CD14-positive monocyte (primary cell): Measurements from ENCODE around the gene QPCT. TPM values are rescaled to one million over a fixed set of nuclear protein-coding genes. Genes with fewer than 3 reads are reported as not detected.
A peak's percentile ranks its signal among the peaks of the same experiment; 100 is the strongest.

Experiments used
- DNase-seq, 3 donors: peaks; one replicate each; pipeline ENCODE4 v3.0.0-alpha.2; 2011 to 2022
- H2AFZ ChIP-seq: 2 replicates; pipeline ENCODE4 v1.6.0; 2012; ENCODE audit warnings: mild to moderate bottlenecking, low read depth, low read length, inconsistent platforms; ENCODE audit not compliant: insufficient read depth, poor library complexity, severe bottlenecking
- H3K27ac ChIP-seq, 2 donors: 1 replicate in 1 of 2; 2 replicates in 1 of 2; pipeline ENCODE4 v1.5.1; 2012 to 2013; ENCODE audit warnings: low read length in 2 of 2, control low read depth in 1 of 2, inconsistent platforms in 1 of 2, low read depth in 1 of 2, mild to moderate bottlenecking in 1 of 2
- H3K27me3 ChIP-seq, 2 donors: one replicate each; pipeline versions ENCODE4 v1.6.0 to v1.6.1; 2011 to 2013; ENCODE audit warnings: low read length in 2 of 2; ENCODE audit not compliant: control insufficient read depth in 2 of 2, insufficient read depth in 2 of 2
- H3K36me3 ChIP-seq, 2 donors: replicated peaks in 1 of 2; 1 replicate in 1 of 2; 2 replicates in 1 of 2; pipeline versions ENCODE4 v1.5.1 to v1.6.1; 2012 to 2013; ENCODE audit warnings: low read length in 2 of 2, control low read depth in 1 of 2, inconsistent platforms in 1 of 2, mild to moderate bottlenecking in 1 of 2; ENCODE audit not compliant: insufficient read depth in 2 of 2, control insufficient read depth in 1 of 2
- H3K4me1 ChIP-seq, 2 donors: 1 replicate in 1 of 2; 2 replicates in 1 of 2; pipeline versions ENCODE4 v1.5.1 to v1.6.1; 2012 to 2013; ENCODE audit warnings: low read length in 2 of 2, control low read depth in 1 of 2, inconsistent platforms in 1 of 2, mild to moderate bottlenecking in 1 of 2, moderate library complexity in 1 of 2; ENCODE audit not compliant: insufficient read depth in 2 of 2, control insufficient read depth in 1 of 2
- H3K4me2 ChIP-seq: replicated peaks from 2 replicates; pipeline ENCODE3; 2012; ENCODE audit warnings: low read length, moderate library complexity, mild to moderate bottlenecking; ENCODE audit not compliant: poor library complexity, severe bottlenecking; ENCODE audit errors: extremely low read depth
- H3K4me3 ChIP-seq, 3 experiments: fragments of 200-600 bp in 1 of 3; sonication (generic) in 1 of 3; replicated peaks in 1 of 3; 1 replicate in 2 of 3; 2 replicates in 1 of 3; pipeline ENCODE4 v1.5.1; 2011 to 2013; ENCODE audit warnings: low read length in 3 of 3, mild to moderate bottlenecking in 3 of 3, control low read depth in 2 of 3, low read depth in 2 of 3, inconsistent platforms in 1 of 3, moderate library complexity in 1 of 3
- H3K79me2 ChIP-seq: 2 replicates; pipeline ENCODE4 v1.6.0; 2012; ENCODE audit warnings: mild to moderate bottlenecking, control low read depth, inconsistent platforms, low read length, moderate library complexity; ENCODE audit not compliant: insufficient read depth
- H3K9ac ChIP-seq: 2 replicates; pipeline ENCODE4 v1.6.0; 2017; ENCODE audit warnings: low read length, mild to moderate bottlenecking; ENCODE audit not compliant: insufficient read depth, poor library complexity, severe bottlenecking
- H3K9me3 ChIP-seq, 2 donors: replicated peaks in 1 of 2; 1 replicate in 1 of 2; 2 replicates in 1 of 2; pipeline versions ENCODE4 v1.5.1 to v1.6.1; 2012 to 2013; ENCODE audit warnings: low read length in 2 of 2, control low read depth in 1 of 2; ENCODE audit not compliant: control insufficient read depth in 1 of 2, insufficient read depth in 1 of 2
- H4K20me1 ChIP-seq: 2 replicates; pipeline ENCODE4 v1.6.0; 2012; ENCODE audit warnings: mild to moderate bottlenecking, low read length, control low read depth, moderate library complexity; ENCODE audit not compliant: insufficient read depth
- H3K27ac Mint-ChIP-seq, 7 donors: one replicate each; pipeline ENCODE4 v1.8.0; 2020; ENCODE audit warnings: mild to moderate bottlenecking in 7 of 7, mixed read lengths in 7 of 7, moderate library complexity in 6 of 7, inconsistent platforms in 2 of 7
- H3K27me3 Mint-ChIP-seq, 3 donors: one replicate each; pipeline ENCODE4 v1.8.0; 2021 to 2022; ENCODE audit warnings: low read depth in 3 of 3, mild to moderate bottlenecking in 3 of 3, mixed read lengths in 3 of 3, moderate library complexity in 3 of 3, inconsistent platforms in 1 of 3
- H3K36me3 Mint-ChIP-seq, 2 donors: one replicate each; pipeline ENCODE4 v1.8.0; 2020; ENCODE audit warnings: mixed read lengths in 2 of 2, inconsistent platforms in 1 of 2, mild to moderate bottlenecking in 1 of 2
- H3K4me1 Mint-ChIP-seq: one replicate; pipeline ENCODE4 v1.8.0; 2020; ENCODE audit warnings: mild to moderate bottlenecking, mixed read lengths
- H3K4me3 Mint-ChIP-seq, 2 donors: one replicate each; pipeline ENCODE4 v1.8.0; 2020; ENCODE audit warnings: mild to moderate bottlenecking in 2 of 2, mixed read lengths in 2 of 2, moderate library complexity in 1 of 2
- H3K9me3 Mint-ChIP-seq, 7 donors: one replicate each; pipeline ENCODE4 v1.8.0; 2020 to 2022; ENCODE audit warnings: mixed read lengths in 7 of 7, mild to moderate bottlenecking in 6 of 7, moderate library complexity in 6 of 7, inconsistent platforms in 2 of 7
- WGBS: methylation state at CpG from one replicate; pipeline ENCODE4 v1.1.5; 2013; ENCODE audit warnings: missing lambda C conversion rate; ENCODE audit not compliant: insufficient coverage; 5-methylcytosine and 5-hydroxymethylcytosine counted together
- intact Hi-C, 2 donors: fragments of 100-400 bp; cut with micrococcal nuclease; formaldehyde crosslinking; loops; one replicate each; pipeline versions ENCODE4 v1.15.0 to v1.15.1; 2023
- polyA plus RNA-seq, 3 donors: library from polyadenylated mRNA; depleted of rRNA in 1 of 3; unstranded in 2 of 3; stranded (reverse) in 1 of 3; fragments of 300-500 nt in 2 of 3; fragments of >200 nt in 1 of 3; fragmentation: Illumina TruSeq in 2 of 3; gene quantifications; 1 replicate in 2 of 3; 2 replicates in 1 of 3; pipeline ENCODE4 v1.2.3, GENCODE V29; 2012 to 2021
- TF ChIP-seq, protein P1 (sequence below): fragments of 200-600 bp; IDR thresholded peaks from one replicate; pipeline ENCODE4 v1.8.0; 2022; ENCODE audit warnings: antibody characterized with exemption, mild to moderate bottlenecking

Gene QPCT
- polyA plus RNA-seq, 3 donors = 54.7 to 302 (median 272) TPM

DNA sequence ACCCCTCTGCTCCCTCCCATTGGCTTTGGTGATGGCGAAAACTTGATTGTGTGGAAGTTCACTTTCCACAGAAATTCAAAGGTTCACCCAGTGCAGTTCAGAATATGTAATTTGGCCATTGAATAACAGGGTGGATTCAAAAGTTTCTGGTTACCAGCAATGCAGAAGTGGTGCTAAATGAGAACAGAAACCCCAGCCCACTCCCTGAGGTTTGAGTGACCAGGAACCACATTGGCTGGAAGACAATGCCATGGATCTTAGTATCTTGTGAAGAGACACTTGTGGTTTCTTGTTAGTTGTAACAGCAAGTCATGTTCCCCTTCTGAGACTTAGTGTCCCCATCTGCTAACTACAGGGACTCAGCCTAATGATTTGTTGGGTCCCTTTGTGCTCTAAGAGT is 49.8 kb downstream of the QPCT start:
- intact Hi-C loops = loop anchor here (5.0 to 10.0 kb wide), 2 partner anchors 878 to 881 kb away; no protein-coding TSS in a partner anchor
- no CpG with 5 or more reads among the region's 1 CpG for WGBS
- Mint-ChIP-seq H3K4me3 (no peak overlapping the region), H3K27me3 (peaks cover 0 to 3% (median 0%) of the 10 kb centered on the region in 3 donors), H3K36me3 (peaks cover 0 to 2% of the 10 kb centered on the region in 2 donors), H3K27ac (peak overlapping the region; percentile 65 to 91 (median 76)), H3K9me3 (peaks cover 0 to 2% (median 0%) of the 10 kb centered on the region in 7 donors), H3K4me1 (peaks cover 27% of the 10 kb centered on the region)
- no peak overlapping the region for H3K4me3 ChIP-seq
- H3K27me3 ChIP-seq = no peaks in the 10 kb centered on the region
- peak overlapping the region; percentile 22 to 61 for H3K27ac ChIP-seq
- no peak overlapping the region for H3K9ac ChIP-seq
- peak; percentile 54 to 68 (median 57) for DNase-seq
- no peaks in the 10 kb centered on the region for H3K9me3 ChIP-seq
- H3K4me2 ChIP-seq = peak overlapping the region; percentile 6
- no peaks in the 10 kb centered on the region for H3K36me3 ChIP-seq
- TF ChIP-seq, protein P1, sequence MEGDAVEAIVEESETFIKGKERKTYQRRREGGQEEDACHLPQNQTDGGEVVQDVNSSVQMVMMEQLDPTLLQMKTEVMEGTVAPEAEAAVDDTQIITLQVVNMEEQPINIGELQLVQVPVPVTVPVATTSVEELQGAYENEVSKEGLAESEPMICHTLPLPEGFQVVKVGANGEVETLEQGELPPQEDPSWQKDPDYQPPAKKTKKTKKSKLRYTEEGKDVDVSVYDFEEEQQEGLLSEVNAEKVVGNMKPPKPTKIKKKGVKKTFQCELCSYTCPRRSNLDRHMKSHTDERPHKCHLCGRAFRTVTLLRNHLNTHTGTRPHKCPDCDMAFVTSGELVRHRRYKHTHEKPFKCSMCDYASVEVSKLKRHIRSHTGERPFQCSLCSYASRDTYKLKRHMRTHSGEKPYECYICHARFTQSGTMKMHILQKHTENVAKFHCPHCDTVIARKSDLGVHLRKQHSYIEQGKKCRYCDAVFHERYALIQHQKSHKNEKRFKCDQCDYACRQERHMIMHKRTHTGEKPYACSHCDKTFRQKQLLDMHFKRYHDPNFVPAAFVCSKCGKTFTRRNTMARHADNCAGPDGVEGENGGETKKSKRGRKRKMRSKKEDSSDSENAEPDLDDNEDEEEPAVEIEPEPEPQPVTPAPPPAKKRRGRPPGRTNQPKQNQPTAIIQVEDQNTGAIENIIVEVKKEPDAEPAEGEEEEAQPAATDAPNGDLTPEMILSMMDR = no peak
- H4K20me1 ChIP-seq = no peaks in the 10 kb centered on the region
- no peaks in the 10 kb centered on the region for H3K79me2 ChIP-seq
- H2AFZ ChIP-seq = peak overlapping the region; percentile 30
- peaks cover 49 to 53% of the 10 kb centered on the region in 2 donors for H3K4me1 ChIP-seq

DNA sequence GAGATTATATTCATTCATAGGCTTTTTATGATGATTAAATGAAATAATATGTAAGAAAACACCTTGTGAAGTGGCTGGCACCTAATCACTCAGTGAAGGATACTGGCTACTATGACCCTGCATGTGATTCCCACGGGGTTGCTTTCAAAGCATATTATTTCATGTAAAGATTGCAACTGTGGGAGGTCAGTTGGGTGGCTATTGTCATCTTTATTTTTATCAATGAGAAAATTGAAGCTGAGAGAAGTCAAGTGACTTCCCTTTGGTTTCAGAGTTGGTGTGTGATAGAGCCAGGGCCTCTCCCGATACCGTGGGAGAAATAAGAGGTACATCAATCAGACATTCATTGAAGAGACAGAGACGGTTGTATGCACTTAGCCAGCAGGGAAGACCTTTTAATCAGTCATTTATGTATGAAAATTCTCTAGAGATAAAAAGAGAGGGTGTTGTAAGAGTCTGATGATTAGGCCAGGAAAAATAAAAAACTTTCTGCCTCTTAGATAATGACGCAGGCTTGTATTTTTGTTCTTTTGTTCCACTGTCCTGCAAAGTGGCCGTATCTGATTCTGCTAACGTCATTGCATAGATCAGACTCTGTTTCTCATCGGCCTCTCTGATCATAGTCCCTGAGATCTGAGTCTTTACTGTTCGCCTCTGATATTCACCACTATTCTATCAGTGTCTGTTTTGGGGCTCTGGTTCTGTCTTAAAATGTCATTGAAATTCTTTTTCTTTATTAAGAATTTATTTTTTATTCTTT is 50.5 kb downstream of the QPCT start:
- H3K27me3 ChIP-seq = no peaks in the 10 kb centered on the region
- no peaks in the 10 kb centered on the region for H3K36me3 ChIP-seq
- no peak overlapping the region for H2AFZ ChIP-seq
- no peaks in the 10 kb centered on the region for H4K20me1 ChIP-seq
- no peak overlapping the region for H3K4me3 ChIP-seq
- peaks cover 0 to 2% of the 10 kb centered on the region in 2 donors for H3K36me3 Mint-ChIP-seq
- H3K9me3 Mint-ChIP-seq = peaks cover 0 to 2% (median 0%) of the 10 kb centered on the region in 7 donors
- peak overlapping the region in 1 of 2 donors; percentile 61 for H3K27ac ChIP-seq
- H3K4me3 Mint-ChIP-seq = no peak overlapping the region
- H3K9ac ChIP-seq = no peak overlapping the region
- no peaks in the 10 kb centered on the region for H3K9me3 ChIP-seq
- 90% methylated on average over 5 of the region's 9 CpGs for WGBS
- peaks cover 0 to 3% (median 0%) of the 10 kb centered on the region in 3 donors for H3K27me3 Mint-ChIP-seq
- H3K27ac Mint-ChIP-seq = peak overlapping the region in 4 of 7 donors; percentile 0 to 68 (median 38)
- intact Hi-C loops = loop anchor here (5.0 to 10.0 kb wide), 3 partner anchors 482 to 880 kb away; no protein-coding TSS in a partner anchor
- peaks cover 27% of the 10 kb centered on the region for H3K4me1 Mint-ChIP-seq
- no peak overlapping the region for H3K4me2 ChIP-seq
- H3K79me2 ChIP-seq = no peaks in the 10 kb centered on the region
- peaks cover 42 to 46% of the 10 kb centered on the region in 2 donors for H3K4me1 ChIP-seq
- TF ChIP-seq, protein P1 = no peak
- DNase-seq = no peak
